Measurements from ENCODE around the gene CRABP2.

The CRABP2 gene
- total RNA-seq = 0.26 to 1.3 (median 0.55) reads per million in 9 experiments

DNA sequence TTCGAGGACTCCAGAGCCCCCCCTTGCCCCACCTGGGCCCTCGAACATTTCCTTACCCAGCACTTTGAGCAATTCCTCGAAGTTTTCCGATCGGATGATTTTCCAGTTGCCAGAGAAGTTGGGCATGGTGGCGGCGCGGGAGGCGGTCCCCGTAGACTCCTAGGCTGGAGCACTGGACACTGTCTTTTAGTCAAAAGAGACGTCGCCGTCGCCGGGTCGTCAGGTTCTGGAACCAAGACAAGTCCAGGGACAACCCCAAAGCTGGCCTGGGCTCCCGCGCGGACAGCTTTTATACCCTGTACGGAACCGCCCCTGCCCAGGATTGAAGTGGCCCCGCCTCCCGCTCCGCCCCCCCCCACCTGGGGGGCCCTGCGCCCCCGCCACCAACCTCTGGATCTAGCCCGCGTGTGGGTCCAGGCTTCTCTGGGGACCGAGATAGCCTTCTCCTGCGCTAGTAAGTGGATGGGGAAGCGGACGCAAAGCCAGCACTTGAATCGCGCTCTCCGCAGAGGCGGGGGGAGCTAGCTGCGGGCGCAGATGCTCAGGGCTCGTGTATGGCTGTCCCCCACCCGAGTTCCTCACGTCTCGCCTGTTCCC is at the start of gene CRABP2:
TSS of gene CRABP2 (minus strand) at position 263 of the 597 bp plus-strand sequence. CDS start at position 126, 137 bp downstream.
- DNase-seq (peak in 2 of 3 experiments; percentile 22 to 25), ATAC-seq (replicated peaks) (peak; percentile 63)
- Mint-ChIP-seq H3K4me3 (peak within 1 kb of the TSS; percentile 93 to 94), H3K4me1 (ENCODE audit: low read depth in 2 of 2) (peaks cover 16 to 17% of the 10 kb centered on the region in 2 donors), H3K9me3 (no peaks in the 10 kb centered on the region), H3K27me3 (peaks cover 6 to 35% of the 10 kb centered on the region in 2 donors), H3K36me3 (ENCODE audit: insufficient read depth) (peaks cover 11% of the 10 kb centered on the region), H3K27ac (peak within 1 kb of the TSS; percentile 87 to 91)

DNA sequence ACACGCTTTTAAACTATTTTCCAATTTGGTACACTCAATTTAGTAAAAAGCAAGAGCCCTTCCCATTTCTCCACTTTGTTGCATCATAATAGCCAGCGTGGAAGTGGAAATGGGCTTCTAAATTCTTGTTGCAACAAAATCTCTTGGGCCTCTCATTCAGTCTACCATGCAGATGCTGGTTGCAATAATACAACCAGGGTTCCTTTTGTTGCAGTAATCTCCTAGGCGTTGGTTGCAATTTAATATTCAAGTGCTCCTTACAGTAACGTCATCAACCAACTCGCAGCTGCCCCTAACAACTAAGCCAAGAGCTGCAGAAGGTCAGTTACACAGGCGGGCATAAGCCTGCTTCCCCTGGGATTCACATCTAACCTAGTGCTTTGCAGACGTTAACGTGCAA is 48.8 kb upstream of the CRABP2 start:
- peaks cover 19% of the 10 kb centered on the region for H3K36me3 Mint-ChIP-seq (ENCODE audit: insufficient read depth)
- H3K4me1 Mint-ChIP-seq (ENCODE audit: low read depth in 2 of 2) = peaks cover 19 to 22% of the 10 kb centered on the region in 2 donors
- no peak for ATAC-seq (replicated peaks)
- no peaks in the 10 kb centered on the region for H3K9me3 Mint-ChIP-seq
- no peaks in the 10 kb centered on the region for H3K27me3 Mint-ChIP-seq
- H3K4me3 Mint-ChIP-seq = no peak overlapping the region
- no peak for DNase-seq
- H3K27ac Mint-ChIP-seq = no peak overlapping the region

DNA sequence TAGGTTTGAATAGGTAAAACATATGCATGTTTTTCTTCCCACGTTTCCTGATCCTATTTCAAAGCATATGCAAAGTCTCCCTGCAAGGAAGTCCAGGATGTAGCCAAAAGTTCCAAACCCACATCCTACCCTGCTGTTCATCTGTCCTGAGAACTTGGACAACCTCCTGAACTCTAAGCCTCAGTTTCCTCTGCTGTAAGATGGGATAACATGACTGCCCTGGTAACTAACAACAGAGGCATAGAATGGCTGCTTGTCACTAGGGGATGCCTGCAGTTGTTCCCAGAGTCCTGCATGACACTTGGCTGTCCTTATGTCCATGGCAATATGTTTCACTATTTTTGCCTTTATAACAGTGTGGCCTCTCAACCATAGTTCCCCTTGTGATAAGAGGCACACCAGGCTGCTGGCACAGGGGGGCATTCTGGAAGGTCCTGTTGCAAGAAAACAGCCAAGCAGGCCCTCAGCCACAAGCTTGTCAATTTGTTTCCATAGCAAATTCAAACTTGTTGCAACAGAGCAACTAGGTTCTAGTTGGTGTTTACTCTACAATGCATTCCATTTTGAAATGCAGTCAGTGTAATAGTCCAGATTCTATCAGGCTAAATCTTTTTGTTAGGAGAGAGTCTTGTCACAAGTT is 47.6 kb upstream of the CRABP2 start:
- Mint-ChIP-seq H3K4me1 (ENCODE audit: low read depth in 2 of 2) (peaks cover 30 to 34% of the 10 kb centered on the region in 2 donors), H3K9me3 (no peaks in the 10 kb centered on the region), H3K27me3 (no peaks in the 10 kb centered on the region), H3K27ac (peak overlapping the region; percentile 83 to 98), H3K4me3 (peak overlapping the region; percentile 83 to 91), H3K36me3 (ENCODE audit: insufficient read depth) (peaks cover 29% of the 10 kb centered on the region)
- ATAC-seq (replicated peaks) = no peak
- DNase-seq = no peak

DNA sequence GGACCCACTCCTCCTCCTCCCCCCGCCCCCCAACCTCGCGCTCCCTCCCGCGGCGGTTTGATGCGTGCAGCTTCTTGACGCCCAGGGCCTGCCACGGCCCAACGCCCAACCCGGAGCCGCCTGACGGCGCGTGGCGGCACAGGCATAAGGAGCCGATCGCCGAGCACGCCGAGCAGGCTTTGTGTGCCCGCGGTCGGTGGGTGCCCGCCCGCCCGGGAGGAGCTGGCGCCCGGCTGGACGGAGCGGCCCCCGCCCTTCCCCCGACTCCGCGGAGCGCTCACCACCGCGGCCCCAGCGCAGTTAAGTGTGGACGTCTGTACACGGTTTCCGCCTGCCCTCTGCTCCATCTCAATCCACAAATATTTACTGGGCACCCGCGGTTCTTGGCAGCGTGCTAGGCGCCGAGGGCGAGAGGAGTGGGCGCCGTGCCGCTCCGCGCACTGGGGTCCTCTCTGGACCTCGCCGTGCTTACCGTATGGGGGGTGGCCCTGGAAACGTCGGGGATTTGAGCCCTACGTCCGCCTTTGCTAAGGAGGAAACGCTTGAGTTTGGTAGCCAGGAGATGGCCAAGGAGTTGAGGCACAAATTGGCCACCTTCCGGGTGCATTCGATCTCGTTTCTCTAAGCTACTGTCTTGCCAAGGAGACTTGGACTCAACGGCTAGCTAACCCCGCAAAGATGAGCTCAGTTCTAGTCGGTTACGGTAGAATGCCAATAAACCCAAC is 46.5 kb upstream of the CRABP2 start:
- Mint-ChIP-seq H3K27ac (peak overlapping the region; percentile 83 to 98), H3K36me3 (ENCODE audit: insufficient read depth) (peaks cover 33% of the 10 kb centered on the region), H3K27me3 (no peaks in the 10 kb centered on the region), H3K4me3 (peak overlapping the region; percentile 83 to 91), H3K4me1 (ENCODE audit: low read depth in 2 of 2) (peaks cover 38 to 43% of the 10 kb centered on the region in 2 donors), H3K9me3 (no peaks in the 10 kb centered on the region)
- peak; percentile 86 to 89 (median 88) for DNase-seq
- ATAC-seq (replicated peaks) = peak; percentile 79

DNA sequence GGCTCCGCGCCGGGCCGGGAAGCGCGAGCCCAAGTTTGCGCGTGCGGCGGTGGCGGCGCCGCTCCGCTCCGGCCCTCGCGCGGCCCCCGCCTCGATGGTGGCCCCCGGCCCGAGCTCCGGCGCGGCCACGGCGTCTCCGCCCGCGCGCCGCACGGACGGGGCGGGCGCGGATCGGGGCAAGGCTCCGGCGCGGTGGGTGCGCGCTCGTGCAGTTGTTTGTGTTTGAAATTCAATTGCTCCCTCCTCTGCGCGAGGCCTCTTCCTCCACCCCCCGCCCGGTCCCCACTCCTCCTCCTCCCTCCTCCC is 46.0 kb upstream of the CRABP2 start, which contains the start of gene HDGF:
TSS of gene HDGF (minus strand) at position 225 of the 306 bp plus-strand sequence. CDS start 246 bp downstream, outside the sequence.
- Mint-ChIP-seq H3K27me3 (no peaks in the 10 kb centered on the region), H3K9me3 (no peaks in the 10 kb centered on the region), H3K4me1 (ENCODE audit: low read depth in 2 of 2) (peaks cover 40 to 46% of the 10 kb centered on the region in 2 donors), H3K36me3 (ENCODE audit: insufficient read depth) (peaks cover 33% of the 10 kb centered on the region), H3K27ac (peak within 1 kb of the TSS; percentile 97 to 98), H3K4me3 (peak within 1 kb of the TSS; percentile 83 to 91)
- DNase-seq (no peak), ATAC-seq (replicated peaks) (no peak)

DNA sequence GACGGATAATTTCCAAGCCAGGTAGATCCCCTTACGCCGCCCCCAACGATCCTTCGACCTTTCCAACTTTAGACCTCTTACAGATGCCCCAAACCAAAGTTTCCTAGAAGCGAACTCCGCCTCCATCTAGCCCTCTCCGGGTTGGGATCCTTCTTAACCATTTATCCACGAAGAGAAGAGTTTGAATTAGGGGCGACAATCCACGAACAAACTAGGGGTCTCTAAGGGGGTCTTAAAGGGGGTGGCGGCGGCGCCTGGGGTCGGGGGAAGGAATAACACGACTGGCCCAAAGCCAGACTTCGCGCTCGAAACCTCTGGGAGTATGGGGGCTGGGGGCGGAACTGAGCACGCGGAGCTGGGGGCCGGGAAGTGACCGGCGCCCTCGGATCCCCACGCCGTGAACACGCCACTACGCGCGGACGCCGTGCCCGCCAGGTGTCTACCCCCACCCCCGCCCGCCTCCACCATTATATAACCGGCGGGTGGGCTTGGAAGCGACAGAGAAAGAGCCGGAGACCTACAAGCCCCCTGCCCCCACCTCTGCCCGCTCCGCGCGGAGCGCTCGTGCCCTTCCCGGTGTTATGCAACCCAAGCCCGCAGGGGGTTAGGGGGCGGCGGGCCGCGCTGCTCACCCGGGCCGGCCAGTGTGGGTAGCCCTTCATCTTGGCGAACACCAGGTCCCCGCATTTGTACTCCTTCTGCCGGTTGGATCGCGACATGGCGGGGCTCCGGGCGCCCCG is 45.5 kb upstream of the CRABP2 start:
- H3K27ac Mint-ChIP-seq = peak overlapping the region; percentile 97 to 98
- H3K36me3 Mint-ChIP-seq (ENCODE audit: insufficient read depth) = peaks cover 33% of the 10 kb centered on the region
- DNase-seq (peak in 2 of 3 experiments; percentile 28 to 35), ATAC-seq (replicated peaks) (peak; percentile 22)
- H3K4me3 Mint-ChIP-seq = peak overlapping the region; percentile 83 to 91
- peaks cover 45 to 51% of the 10 kb centered on the region in 2 donors for H3K4me1 Mint-ChIP-seq (ENCODE audit: low read depth in 2 of 2)
- H3K9me3 Mint-ChIP-seq = no peaks in the 10 kb centered on the region
- no peaks in the 10 kb centered on the region for H3K27me3 Mint-ChIP-seq

DNA sequence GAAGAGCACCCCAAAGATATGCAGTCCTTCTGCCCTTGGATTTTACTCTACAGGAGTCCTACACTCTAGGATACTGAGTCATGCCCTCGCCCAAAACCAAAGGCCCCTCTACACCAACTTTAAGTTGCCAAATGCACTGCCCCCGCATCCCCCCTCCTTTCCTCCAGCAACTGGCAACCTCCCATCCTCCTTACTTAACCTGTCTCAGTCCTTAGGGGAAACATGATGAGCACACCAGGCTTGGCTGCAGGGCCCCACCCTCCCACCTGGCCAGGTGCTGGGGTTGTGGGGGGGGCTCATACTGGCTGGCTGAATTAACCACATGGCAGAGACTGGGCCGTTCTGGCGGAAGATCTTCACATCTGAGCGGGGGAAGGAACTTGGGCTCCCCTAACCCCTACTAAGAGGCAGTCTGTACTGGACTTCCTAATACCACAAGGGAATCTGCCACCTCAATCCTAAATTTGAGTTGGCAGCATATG is 44.8 kb upstream of the CRABP2 start:
- H3K36me3 Mint-ChIP-seq (ENCODE audit: insufficient read depth) = peaks cover 36% of the 10 kb centered on the region
- peak overlapping the region; percentile 97 to 98 for H3K27ac Mint-ChIP-seq
- H3K27me3 Mint-ChIP-seq = no peaks in the 10 kb centered on the region
- DNase-seq (peak in 1 of 3 experiments; percentile 16), ATAC-seq (replicated peaks) (no peak)
- H3K9me3 Mint-ChIP-seq = no peaks in the 10 kb centered on the region
- peak overlapping the region; percentile 83 to 91 for H3K4me3 Mint-ChIP-seq
- peaks cover 51 to 56% of the 10 kb centered on the region in 2 donors for H3K4me1 Mint-ChIP-seq (ENCODE audit: low read depth in 2 of 2)

DNA sequence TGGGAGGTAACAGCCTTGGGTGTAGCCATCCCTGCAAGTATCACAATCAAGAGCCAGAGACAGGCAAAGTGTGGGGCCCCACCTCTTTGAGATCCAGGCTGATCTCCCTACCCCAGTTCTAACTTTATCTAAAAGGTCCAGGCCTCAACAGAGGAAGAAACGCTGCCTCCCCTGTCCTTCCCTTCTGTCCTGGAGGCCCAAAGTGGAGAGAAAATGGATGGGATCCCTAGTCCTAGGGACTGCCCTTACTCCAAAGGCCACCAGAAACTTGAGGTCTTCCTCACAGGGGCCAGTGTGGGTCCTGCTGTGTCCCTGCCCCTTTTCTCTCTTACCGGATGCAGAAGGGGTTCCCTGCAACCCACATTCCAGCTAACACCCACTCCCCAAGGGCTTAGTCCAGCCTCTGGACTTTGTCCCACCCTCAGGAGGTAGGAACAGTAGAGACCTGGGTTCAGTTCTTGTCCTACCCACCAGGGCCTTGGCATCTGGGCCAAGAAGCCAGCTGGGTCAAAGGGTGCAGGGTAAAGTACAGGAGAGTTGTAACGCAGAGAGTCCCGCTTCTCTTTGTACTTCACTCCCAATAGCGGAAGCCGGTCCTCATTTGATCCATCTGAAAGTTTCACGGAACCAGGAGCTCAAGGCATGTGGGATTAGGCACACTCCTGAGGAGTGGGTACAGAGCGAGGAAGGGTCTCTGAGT is 44.2 kb upstream of the CRABP2 start:
- Mint-ChIP-seq H3K9me3 (no peaks in the 10 kb centered on the region), H3K27ac (peak overlapping the region; percentile 97 to 98), H3K27me3 (no peaks in the 10 kb centered on the region), H3K36me3 (ENCODE audit: insufficient read depth) (peaks cover 41% of the 10 kb centered on the region), H3K4me1 (ENCODE audit: low read depth in 2 of 2) (peaks cover 55 to 56% of the 10 kb centered on the region in 2 donors), H3K4me3 (peak overlapping the region; percentile 83 to 91)
- no peak for ATAC-seq (replicated peaks)
- DNase-seq = no peak

DNA sequence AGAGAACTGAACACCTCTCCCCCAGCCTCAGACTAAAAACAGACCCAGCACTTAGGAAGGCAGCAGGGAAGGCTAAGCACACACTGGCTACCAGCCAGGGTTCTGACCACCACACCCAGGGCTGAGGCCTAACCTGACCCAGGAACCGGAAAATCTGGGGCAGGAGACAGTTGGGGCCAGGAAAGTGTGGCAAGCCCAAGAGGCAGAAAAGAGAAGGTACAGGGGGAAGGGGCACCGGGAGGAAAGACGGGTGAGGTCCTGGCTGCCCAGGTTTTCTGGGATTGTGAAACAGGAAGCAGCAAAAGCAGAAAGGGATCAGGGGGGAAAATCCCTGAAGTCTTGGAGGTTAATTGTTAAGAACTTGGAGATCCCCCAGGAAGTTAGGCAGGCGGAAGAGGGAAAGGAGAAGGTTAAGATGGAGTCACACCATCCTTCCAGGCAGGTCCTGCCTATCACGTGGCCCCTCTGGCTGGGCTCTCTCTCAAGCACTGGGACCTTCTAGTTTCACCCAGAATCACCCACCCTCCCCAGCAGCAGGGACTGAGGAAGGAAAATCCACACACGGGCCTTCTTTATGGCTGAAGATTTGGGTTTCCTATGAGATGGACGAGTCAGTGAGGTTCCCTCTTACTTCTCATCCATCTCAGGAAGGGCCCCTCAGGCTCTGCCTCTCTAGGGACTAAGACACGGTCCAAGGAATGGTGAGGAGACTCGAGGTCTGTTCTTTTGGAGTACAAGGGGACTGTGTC is 43.5 kb upstream of the CRABP2 start:
- ATAC-seq (replicated peaks) (no peak), DNase-seq (no peak)

DNA sequence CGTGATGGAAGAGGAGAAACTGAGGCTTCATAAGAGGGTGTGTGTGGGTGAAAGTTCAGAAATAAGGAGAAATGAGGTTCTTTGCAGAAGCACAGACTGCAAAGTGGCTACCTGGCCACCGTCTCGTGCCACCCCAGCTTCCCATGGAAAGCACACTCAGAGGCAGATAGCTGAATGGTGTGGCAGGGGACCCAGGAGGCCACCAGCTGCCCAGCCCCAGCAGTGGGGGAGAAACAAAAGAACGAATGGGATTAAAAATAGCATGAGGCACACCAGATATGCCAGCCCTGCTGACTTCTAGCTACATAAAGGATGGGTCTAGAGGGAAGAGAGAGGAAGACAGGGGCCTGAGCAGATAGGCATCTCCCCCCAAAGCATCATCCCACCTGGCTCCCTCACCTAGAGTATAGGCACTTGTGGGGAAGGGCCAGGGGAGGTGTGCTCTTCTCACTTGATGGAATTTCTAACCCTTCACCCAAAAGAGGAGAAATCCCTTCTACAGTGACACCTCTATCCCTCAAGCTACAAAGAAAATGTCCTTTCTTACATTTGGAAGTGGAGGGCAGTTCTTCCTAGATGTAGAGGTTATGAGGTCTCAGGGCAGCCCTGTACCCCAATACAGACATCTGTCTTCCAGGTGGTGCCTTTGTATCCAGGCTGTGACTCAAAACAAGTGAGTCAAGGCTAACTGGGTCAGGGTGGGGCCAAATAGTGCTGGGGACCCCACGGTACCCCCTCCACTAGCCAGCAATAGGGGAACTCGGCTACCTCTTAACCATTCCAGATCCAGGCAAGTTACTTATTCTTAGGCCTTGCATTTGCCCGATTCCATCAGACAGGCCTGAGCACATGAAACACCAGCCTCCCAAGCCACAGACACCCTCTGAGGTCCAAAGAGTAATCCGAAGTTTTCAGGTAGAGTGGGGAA is 42.6 kb upstream of the CRABP2 start:
- Mint-ChIP-seq H3K27ac (peak overlapping the region; percentile 97 to 98), H3K27me3 (no peaks in the 10 kb centered on the region), H3K4me1 (ENCODE audit: low read depth in 2 of 2) (peaks cover 53 to 57% of the 10 kb centered on the region in 2 donors), H3K36me3 (ENCODE audit: insufficient read depth) (peaks cover 51% of the 10 kb centered on the region), H3K9me3 (no peaks in the 10 kb centered on the region), H3K4me3 (peak overlapping the region; percentile 83 to 91)
- ATAC-seq (replicated peaks) (no peak), DNase-seq (no peak)

More for the DNA sequence above, 43.5 kb upstream of the CRABP2 start:
- Mint-ChIP-seq H3K4me1 (ENCODE audit: low read depth in 2 of 2) (peaks cover 55 to 57% of the 10 kb centered on the region in 2 donors), H3K27me3 (no peaks in the 10 kb centered on the region), H3K4me3 (peak overlapping the region; percentile 83 to 91), H3K27ac (peak overlapping the region; percentile 97 to 98), H3K9me3 (no peaks in the 10 kb centered on the region), H3K36me3 (ENCODE audit: insufficient read depth) (peaks cover 46% of the 10 kb centered on the region)

Measured in effector memory CD8-positive, alpha-beta T cell (primary cell).